KBM-7 (cell line): Measurements from ENCODE around the gene TMEM63C.
A peak's percentile ranks its signal among the peaks of the same experiment; 100 is the strongest.

Source experiments
- DNase-seq: peaks from one replicate; pipeline ENCODE4 v3.0.0-alpha.2; 2015
- in situ Hi-C: fragments of 300-500 bp; cut with MboI; formaldehyde crosslinking; loops from 2 replicates; pipeline ENCODE4 v1.14.3; 2020; ENCODE audit warnings: low sequenced_read_pairs, low pct_unique_long_range_greater_than_20kb, mixed read lengths

Gene TMEM63C, protein sequence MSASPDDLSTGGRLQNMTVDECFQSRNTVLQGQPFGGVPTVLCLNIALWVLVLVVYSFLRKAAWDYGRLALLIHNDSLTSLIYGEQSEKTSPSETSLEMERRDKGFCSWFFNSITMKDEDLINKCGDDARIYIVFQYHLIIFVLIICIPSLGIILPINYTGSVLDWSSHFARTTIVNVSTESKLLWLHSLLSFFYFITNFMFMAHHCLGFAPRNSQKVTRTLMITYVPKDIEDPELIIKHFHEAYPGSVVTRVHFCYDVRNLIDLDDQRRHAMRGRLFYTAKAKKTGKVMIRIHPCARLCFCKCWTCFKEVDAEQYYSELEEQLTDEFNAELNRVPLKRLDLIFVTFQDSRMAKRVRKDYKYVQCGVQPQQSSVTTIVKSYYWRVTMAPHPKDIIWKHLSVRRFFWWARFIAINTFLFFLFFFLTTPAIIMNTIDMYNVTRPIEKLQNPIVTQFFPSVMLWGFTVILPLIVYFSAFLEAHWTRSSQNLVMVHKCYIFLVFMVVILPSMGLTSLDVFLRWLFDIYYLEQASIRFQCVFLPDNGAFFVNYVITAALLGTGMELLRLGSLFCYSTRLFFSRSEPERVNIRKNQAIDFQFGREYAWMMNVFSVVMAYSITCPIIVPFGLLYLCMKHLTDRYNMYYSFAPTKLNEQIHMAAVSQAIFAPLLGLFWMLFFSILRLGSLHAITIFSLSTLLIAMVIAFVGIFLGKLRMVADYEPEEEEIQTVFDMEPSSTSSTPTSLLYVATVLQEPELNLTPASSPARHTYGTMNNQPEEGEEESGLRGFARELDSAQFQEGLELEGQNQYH

DNA sequence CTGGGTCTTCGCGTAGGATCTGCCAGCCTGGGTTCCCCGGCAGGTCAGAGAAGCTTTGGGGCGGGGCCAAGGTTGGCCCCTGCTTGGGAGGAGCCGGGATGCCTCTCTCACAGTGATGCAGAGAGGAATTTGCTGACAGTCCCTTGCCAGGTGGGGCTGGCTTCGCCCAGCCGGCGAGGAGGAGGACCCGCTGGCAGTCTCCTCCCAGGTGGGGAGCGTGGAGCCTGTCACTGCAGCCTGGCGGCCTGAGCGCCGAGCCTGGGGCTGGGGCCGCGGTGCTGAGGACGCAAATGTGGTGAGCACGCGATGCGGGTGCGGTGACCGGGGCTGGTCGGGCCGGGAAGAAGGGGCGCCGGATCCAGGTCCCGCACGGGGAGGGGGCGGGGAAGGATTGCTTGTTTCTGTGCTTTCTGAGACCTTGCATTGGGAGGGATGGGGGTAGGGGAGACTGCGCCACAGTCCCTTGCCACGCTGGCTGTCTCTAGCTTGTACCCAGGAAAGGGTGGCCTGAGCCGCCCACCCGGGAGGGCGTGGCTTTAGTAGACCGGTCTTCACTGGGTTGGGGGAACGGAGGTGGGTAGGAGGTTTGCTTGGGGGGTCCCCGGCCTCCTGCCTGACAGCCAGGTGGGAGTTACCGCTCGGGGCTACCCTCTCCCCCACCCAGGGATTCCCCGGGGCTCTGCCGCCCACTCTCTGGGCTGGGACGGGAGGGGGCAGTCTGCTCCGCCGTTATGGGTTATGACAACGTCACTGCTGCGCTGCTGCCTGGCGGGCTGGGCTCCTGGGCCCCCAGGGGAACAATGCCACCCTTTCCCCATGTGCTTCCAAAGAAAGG is at the start of gene TMEM63C:
Gene TMEM63C (plus strand): TSS at position 196 of the 835 bp plus-strand sequence. CDS start 37,016 bp downstream, outside the sequence.
- DNase-seq = peak; percentile 91
- in situ Hi-C loops = no loop called here

DNA sequence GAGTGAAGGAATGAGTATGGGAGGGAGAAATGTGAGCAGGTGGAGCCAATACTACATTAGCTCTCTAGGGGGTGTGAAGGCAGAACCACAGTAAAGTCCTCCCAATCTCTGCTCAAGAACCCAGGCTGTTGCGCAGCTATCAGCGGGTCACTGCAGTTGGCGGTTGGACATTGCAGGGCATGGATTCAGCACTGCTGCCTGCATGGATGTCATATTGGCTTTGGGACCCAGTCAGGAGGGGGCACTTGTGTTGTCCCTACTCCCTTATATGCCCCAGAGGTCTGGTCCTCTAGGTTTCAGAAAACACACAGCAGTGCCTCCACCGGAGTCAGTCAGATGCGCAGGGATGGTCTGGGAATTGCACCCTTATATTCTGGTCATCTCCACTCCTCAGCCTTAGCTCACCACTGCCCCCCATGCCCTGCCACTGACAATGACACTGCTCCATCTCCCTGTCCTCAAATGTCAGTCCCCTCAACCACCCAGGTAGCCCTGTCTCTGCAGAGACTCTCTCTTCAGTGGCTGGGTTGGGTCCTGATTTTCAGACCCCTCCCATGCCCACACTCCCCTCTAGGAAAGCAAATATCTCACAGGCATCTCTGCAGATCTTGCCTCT is 49.6 kb upstream of the TMEM63C start:
- DNase-seq = no peak
- in situ Hi-C loops = no loop called here

DNA sequence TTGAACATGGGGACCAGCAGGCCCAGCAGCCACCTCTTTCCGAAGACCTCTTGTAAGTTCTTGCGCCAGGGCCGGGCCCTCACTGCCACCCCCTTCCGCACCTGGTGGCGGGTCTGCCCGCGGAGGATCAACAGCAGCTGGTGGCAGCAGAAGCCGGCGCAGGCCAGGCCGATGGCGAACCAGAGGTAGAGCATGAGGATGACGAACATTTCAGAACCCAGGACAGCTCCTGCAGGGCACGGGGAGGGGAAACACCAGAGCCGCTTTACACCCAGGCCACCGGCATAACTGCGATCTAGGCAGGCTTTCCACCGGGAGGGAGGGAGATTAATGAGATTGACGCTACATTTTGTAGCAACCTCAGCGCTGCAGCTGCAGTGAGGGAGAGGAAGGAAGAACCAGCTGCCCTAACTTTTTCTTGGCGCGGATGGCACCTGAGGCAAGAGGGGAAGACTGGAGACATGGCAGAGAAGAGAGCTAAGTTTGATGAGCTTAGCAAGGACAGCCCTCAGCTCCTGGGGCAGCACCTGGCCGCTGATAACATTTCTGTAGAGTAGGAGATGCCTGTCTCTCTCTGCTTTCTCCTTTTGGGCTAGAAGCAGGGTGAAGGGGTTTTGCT is 47.8 kb upstream of the TMEM63C start:
- in situ Hi-C loops = no loop called here
- DNase-seq = peak; percentile 64

DNA sequence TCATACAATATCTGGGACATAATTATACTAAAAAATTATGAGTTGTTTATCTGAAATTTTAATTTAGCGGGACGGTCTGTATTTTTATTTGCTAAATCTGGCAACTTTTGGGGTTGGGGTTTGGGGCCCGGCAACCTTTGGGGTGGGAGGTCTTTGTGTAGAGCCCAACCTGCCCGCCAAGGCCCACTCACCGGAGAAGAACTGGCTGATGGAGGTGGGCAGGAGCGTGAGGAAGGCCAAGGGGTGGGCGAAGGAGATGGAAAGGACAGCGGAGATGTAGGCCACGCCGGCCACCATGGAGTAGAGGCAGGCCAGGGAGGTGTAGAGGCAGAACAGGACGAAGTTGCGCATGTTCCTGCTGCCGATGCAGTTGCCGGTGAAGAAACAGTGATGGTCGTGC is 42.6 kb upstream of the TMEM63C start:
- in situ Hi-C loops = no loop called here
- no peak for DNase-seq

DNA sequence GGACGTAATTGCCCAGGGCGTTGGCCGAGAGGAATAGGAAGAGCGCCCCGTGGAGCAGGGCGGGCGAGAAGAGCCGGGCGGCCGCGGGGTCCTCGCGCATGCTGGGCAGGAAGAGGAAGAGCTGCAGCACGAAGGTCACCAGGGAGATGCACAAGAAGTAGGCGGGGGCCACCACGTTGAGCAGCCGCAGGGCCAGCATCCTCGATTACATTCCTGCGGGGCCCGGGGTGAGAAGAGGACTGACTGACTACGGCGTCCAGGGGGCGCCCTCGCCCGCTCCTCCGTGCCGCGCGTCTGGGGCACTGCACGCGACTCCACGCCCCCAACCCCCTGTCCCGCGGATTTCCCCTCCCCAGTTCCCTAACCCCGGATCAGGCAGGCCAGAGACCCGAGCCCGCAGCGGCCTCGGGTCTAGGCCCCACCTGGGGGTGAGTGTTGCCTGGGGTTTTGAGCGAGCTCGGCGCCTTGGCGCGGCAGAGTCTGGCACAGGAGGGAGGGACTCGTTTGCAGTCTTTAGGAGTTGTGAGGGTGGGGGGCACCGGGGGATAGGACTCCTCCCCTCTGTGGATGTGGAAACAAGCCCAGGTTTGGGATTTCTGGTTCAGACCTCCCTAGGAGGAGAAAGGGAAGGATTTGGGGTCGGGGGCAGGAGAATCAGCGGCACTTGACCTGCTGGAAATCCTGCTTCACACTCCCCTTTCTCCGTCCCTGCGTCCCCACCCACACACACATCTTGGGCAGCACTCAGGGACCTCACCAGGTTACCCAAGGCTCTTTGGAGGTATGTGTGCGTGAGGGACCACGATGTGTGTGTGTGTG is 41.8 kb upstream of the TMEM63C start:
- in situ Hi-C loops = no loop called here
- peak; percentile 64 for DNase-seq

DNA sequence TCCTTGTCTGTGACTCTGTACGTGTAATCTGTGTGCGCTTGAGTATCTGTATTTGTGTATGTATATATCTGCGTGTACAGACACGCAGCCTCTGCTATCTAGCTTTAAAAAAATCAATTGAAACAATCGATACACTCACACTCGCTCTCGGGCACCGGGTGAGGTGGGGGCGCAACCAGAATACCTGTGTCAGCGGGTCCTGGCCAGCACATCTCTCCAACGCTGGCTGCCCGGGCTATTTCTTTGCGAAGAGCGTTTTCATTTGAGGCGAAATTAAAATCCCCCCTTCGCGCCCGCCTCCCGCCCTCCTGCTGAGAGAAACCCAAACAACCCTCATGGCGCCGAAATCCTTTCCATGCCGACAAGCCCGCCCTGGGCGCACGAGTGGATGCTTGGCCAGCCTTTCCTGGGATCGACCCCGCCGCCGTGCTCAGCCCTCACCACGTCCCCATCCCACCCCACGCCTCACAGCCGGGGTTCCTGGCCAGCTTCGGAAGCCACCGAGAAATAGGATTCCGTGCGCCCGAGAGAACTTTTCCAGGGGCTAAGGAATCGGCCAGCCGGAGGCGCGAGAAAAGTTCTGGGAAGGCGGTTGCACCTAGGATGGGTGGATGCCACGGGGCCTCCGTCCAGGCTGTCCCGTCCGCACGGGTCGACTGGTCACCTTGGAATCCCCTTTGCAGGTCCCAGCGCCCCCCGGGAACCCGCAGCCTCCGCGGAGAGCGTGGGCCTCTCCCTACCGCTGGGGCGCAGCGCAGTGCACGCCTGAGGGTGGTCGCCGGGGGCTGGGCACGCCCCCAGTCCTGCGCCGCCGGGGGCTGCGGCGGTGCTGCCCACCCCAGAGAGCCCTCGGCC is 41.0 kb upstream of the TMEM63C start:
- in situ Hi-C loops = no loop called here
- no peak for DNase-seq

DNA sequence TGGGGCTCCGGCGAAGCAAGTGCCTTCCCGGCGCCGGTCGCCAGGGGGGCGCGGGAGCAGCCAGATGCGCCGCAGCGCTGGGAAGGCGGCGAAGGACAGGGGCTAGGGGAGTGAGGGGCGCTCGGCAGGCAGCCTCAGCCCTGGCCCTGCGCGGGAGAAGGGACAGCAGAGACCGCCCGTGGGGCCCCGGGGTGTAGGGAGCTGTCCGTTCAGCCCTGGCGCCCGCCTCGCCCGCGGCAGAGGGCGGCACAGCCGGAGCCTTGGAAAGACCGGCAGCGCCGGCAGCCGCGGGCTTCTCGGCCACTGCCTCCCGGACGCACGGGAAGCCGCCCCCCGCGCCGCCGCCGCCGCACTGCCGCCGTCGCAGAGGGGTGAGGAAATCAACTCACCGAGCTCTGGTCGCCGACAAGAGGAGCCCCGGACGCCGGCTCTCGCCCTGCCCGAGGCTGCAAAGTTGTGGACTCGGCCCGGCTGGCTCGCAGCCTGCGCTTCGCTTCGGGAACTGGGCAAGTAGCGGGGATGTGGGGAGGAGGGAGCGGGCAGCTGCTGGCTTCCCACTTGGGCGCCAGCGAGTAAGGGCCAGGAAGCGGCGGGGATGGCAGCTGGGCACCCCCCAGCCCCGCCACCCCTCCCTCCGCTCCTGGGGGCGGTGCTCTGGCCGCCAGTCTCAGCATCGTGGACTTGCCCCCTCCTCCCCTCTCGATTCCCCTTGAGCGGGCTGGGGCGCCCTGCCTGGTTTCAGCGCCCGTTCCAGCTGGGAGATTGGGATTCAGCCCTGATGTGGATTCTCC is 40.2 kb upstream of the TMEM63C start, which contains the start of gene ZDHHC22:
Gene ZDHHC22 (minus strand): TSS at position 578 of the 791 bp plus-strand sequence. CDS start 2,053 bp downstream, outside the sequence.
- in situ Hi-C loops = no loop called here
- DNase-seq = peak; percentile 53

DNA sequence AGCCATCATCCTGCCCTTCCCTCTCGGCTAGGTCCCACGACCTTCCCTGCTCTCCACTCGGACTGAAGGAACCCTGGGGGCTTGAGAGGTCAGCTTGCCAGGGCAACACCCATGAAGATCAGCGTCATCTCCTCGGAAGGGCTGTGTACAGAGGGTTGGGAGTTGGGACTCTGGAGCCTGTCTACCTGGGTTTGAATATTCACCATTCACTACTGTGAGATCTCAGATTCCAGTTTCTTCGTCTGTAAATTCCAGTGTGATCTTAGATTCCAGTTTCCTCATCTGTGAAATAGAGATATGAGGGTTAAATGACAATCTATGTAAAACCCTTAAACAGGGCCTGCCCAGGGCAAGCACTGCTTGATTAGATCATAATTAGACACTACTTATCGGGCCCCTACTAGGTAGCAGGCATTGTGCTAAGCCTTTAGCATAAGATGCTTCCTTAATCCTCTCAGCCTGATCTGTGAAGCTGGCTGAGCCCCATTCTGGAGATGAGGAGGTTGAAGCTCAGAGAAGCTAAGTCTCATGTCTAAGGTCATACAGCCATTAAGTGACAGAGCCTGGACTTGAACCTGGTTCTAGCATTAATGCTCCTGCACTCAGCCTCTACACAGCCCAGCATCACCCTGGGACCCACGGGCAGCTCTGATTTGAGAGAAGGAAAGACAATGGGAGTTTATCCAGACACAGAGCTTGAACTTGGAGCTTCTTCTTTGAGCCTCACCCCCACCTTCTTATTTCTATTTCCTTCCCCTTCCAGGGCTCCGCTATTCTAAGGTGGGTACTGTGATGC is 39.4 kb upstream of the TMEM63C start:
- in situ Hi-C loops = no loop called here

DNA sequence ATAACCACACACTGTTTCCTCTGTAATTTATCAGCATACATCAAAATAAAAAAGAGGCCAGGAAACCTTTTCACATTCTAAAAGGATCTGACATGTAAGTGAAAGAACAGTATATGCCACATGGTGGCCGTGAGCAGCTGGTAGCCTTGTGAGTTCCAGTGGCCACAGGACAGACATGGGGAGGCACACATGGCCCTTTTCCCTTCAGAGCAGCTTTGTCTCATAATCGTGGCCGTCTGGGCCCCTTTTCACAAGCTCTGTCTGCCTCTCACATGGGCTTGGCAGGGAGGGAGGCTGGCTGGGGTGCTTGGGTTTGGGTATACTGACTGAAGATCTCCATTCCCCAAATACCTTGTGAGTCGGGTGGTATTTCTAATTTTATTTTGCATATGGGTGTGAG is 38.5 kb upstream of the TMEM63C start:
- in situ Hi-C loops = no loop called here
- no peak for DNase-seq

More for the DNA sequence above, 39.4 kb upstream of the TMEM63C start:
- DNase-seq = no peak

DNA sequence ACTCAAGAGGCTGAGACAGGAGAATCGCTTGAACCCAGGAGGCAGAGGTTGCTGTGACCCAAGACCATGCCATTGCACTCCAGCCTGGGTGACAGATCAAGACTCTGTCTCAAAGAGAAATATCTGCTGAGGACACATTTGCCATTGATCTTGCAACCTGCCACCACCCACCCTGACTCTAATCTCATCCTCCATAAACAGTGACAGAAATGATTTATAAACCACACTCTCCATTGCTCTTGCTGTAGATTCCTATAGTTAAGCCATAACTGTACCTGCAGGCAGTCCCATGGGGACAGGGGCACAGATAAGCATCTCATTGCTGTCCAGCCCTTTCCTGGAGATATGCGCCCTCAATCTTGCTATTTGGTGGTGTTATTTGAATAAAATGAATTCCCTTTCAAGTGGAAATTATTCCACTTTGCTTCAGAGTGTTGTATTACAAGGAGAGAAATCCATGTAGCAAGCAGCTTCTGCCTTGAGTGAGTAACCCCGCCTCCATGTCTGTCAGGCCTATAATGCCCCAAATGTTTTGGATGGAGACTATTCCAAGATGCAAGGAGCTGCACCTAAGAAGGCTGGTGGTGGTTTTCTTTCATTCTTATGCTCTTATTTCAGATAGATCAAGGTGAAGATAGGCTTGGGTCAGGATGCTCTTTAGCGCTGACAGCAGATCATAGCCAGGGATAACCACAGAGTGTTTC is 37.0 kb upstream of the TMEM63C start:
- no peak for DNase-seq
- in situ Hi-C loops = no loop called here

DNA sequence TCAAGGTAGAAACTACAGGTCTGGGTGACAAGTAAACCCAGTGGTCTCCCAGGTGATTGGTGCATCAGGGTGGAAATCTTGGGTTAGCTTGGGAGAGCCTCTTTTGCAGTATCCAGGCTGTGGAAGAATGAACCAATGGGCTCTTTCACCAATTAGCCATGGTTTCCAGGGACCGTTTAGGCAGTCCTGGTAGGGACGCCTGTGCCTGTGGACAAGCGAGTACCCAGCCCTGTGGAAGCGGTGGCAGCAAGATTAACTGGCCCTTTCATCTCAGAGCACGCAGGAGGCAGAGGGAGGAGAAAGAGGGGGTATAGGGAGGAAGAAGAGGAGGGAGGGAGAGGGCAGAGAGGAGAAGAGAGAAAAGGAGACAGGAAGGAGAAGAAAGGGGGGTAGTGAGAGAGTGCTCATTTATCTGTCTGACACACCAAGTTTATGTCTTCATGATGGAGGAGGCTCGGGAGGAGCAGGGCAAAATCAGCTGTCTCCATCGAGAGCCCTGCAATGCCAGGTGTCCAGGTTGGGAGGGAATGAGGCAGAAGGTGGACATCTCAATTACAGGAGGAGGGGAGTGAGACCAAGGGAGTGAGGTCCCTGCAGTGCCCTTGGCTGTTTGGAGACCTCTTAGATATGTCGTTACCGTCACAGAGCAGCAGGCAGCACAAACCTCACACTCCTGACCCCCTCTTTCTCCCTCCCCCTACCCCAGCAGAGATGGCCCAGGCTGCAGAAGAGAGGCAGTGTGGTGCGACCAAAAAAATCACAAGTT is 35.4 kb upstream of the TMEM63C start:
- DNase-seq = no peak
- in situ Hi-C loops = no loop called here

DNA sequence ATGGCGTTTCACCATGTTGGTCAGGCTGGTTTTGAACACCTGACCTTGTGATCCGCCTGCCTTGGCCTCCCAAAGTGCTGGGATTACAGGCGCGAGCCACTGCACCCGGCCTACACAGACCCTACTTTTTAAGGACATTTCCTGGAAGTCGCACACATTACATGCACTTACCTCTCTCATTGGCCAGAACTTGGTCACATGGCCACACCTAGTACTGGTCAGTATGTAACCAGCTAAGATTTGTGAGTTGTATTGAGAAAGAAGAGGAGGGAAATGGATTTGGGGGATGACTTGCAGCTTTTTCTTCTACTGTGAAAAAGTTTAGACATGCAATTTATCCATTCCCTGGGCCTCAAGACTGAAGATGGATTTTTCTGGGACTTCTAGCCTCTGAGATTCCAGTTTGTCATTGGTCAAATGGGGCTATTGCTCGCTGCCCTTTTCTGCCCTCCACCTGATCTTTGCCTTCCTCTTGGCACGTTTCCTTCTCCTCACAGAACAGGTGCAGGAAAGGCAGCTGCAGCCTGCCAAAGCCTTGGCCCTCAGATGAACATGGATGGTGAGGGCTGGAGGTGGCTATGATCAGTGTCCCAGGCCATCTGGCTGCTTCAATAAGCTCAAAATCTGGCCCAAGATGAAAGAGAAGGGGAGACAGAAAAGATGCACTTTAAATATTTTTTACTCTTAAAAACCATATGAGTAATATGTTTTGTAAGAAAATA is 32.9 kb upstream of the TMEM63C start:
- no peak for DNase-seq
- in situ Hi-C loops = no loop called here

DNA sequence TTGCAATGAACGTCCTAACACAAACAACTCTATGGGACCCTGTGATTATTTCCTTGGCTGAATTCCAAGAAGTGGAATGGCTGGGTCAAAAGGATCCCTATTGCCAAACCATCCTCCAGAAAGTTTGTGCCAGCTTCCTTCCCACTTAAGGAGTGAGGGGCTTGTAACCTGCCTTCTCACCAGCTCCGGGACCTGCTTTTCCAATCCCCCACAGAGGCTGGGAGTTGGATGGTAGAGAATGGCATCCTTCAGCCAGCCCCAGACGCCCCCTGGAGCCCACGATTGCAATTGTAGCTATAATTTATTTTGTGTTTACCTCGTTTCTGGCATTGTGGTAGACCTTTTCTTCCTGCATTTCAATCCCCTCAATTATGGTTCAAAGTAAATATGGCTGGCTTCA is 30.4 kb upstream of the TMEM63C start:
- in situ Hi-C loops = no loop called here
- DNase-seq = peak; percentile 60
